HFF-Myc (cell line): Measurements from ENCODE around the gene FAM174B.

Source experiments
- DNase-seq: peaks from one replicate; pipeline ENCODE4 v3.0.0-alpha.2; 2011; ENCODE audit warnings: low read depth; ENCODE audit errors: extremely low read depth
- H3K4me3 ChIP-seq: replicated peaks from 2 replicates; pipeline ENCODE4 v1.5.1; 2011; ENCODE audit warnings: low read depth, mild to moderate bottlenecking, control low read depth, low read length
- CTCF ChIP-seq: IDR thresholded peaks from 2 replicates; pipeline ENCODE4 v1.5.1; 2012; ENCODE audit warnings: mild to moderate bottlenecking, low read depth, low read length, control low read depth; ENCODE audit errors: missing control alignments

The FAM174B gene

GRCh38 chr15:92595506-92596381, 59.8 kb downstream of the FAM174B start:
- TF ChIP-seq CTCF, result no peak
- no peak overlapping the region for H3K4me3 ChIP-seq
- DNase-seq, result no peak

DNA sequence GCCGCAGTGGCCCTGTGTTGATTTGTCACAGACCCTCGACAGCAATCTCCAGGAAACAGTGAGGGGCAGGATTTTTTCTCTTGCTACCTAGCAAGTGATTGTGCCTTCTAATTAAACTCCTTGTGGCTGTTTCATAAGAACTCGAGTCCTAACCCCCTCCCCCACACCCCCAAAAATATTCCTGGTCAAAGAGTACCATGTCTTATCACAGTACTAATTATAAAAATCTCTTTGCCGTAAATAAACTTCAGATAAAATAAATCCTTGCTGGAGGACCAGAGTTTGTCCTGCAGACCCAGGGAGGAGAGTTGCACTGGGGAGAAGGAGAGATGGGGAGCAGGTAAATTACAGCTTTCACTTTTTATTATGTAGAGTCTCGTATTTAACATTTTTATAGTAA, 64.3 kb downstream of the FAM174B start:
- TF ChIP-seq CTCF, result no peak

GRCh38 chr15:92586966-92587365, 68.6 kb downstream of the FAM174B start:
- TF ChIP-seq CTCF, result no peak
- no peak overlapping the region for H3K4me3 ChIP-seq
- no peak for DNase-seq

More for the DNA sequence above, 64.3 kb downstream of the FAM174B start:
- DNase-seq, result no peak
- no peak overlapping the region for H3K4me3 ChIP-seq

DNA sequence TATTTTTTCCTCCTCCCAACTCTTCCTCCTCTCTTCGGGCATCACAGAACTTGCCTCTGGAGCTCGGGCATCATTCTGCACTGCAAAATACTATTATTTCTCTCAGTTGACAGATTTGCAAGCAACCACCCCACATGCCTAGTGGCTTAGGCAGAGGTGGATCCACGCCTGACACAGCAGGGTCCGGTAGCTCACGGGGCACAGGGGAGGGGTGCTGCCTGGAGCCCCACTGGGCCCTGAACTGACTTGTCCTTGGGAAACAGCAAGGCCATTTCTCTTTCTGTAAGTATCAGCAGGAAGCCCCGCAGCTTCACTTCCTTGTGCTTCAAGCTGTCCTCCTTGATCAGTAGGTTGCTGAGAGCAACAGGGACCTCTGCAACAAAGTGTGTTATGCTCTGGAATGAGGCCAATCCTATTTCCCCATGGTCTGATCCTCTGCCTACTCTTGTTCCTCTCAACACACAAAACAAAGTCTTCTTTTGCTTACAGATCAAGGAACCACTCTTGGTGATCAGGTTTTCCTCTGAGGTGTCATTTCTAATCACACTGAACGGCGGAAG, 69.1 kb downstream of the FAM174B start:
- H3K4me3 ChIP-seq, result no peak overlapping the region
- DNase-seq, result no peak
- no peak for TF ChIP-seq CTCF

GRCh38 chr15:92584105-92584504, 71.5 kb downstream of the FAM174B start:
- TF ChIP-seq CTCF, result no peak
- H3K4me3 ChIP-seq, result no peak overlapping the region
- no peak for DNase-seq

DNA sequence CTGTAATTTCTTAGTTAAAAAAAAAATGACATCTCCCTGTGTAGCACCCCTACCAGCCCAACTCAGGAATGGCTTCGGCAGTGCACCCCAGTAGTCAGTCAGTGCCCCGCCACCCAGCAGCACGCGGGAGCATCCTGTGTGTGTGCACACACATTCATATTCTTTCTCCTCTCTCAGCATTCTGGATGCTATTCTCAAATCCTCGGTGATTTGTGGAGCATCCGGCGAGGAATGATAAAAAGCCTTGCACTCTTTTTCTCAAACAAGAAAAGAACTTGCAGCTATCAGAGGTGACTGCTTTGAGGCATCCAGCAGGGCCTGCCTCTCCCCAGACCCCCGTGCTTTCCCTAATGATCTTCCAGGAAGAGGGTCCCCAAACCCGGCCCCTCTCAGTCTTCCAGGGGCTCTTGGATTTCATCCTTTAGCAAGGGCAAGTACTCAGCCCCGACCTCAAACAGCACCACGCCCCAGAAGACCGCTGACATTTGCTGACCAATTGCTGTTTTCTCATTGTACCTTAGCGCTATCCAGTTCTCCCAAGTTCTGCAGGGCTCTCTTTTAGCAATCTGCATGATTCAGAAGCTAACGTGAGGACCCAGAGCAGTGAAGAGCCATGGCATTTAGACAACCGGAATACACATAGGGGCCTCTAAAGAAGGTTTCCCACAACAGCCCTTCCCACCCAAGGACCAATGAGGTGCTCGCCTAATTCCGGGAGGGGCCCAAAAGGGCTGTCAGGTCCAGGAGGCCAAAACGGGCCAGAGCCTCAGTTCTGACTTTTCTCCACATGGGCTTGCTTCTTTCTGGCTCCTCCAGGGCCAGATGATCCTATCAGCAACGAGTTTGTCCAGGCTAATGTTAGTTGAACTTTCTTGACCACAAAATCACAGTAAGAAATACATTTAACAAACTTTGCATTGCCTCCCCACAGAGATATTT, 72.2 kb downstream of the FAM174B start:
- DNase-seq, result no peak
- H3K4me3 ChIP-seq, result no peak overlapping the region
- TF ChIP-seq CTCF, result no peak
